Trophoblast cell (in vitro differentiated cells and primary cell): ENCODE data around the gene RAF1.
A peak's percentile ranks its signal among the peaks of the same experiment; 100 is the strongest.

Source experiments
- DNase-seq, 2 donors: peaks; one replicate each; pipeline ENCODE4 v3.0.0-alpha.2; 2016
- H2AFZ ChIP-seq: 2 replicates; pipeline ENCODE4 v1.6.1; 2013; ENCODE audit warnings: low read length, moderate library complexity, mild to moderate bottlenecking; ENCODE audit not compliant: insufficient read depth, poor library complexity
- H2AK5ac ChIP-seq: 2 replicates; pipeline ENCODE4 v1.6.1; 2013; ENCODE audit warnings: mild to moderate bottlenecking, low read length
- H2BK120ac ChIP-seq: 2 replicates; pipeline ENCODE4 v1.6.1; 2013; ENCODE audit warnings: low read length, mild to moderate bottlenecking, moderate library complexity; ENCODE audit not compliant: insufficient read depth, poor library complexity
- H2BK12ac ChIP-seq: 2 replicates; pipeline ENCODE4 v1.6.1; 2013; ENCODE audit warnings: mild to moderate bottlenecking, low read length, moderate library complexity
- H2BK5ac ChIP-seq: 2 replicates; pipeline ENCODE4 v1.6.1; 2013; ENCODE audit warnings: low read length, low read depth, moderate library complexity, mild to moderate bottlenecking; ENCODE audit not compliant: poor library complexity
- H3K14ac ChIP-seq: 2 replicates; pipeline ENCODE4 v1.6.1; 2013; ENCODE audit warnings: mild to moderate bottlenecking, low read length
- H3K18ac ChIP-seq: 2 replicates; pipeline ENCODE4 v1.6.1; 2013; ENCODE audit warnings: mild to moderate bottlenecking, low read length
- H3K23ac ChIP-seq: 2 replicates; pipeline ENCODE4 v1.6.1; 2013; ENCODE audit warnings: low read length
- H3K27ac ChIP-seq: 2 replicates; pipeline ENCODE4 v1.5.1; 2013; ENCODE audit warnings: low read depth, mild to moderate bottlenecking, inconsistent platforms, low read length, moderate library complexity
- H3K27me3 ChIP-seq: 2 replicates; pipeline ENCODE4 v1.6.1; 2013; ENCODE audit warnings: inconsistent platforms, mild to moderate bottlenecking, low read length, moderate library complexity; ENCODE audit not compliant: insufficient read depth
- H3K36me3 ChIP-seq, 2 experiments: 1 replicate in 1 of 2; 2 replicates in 1 of 2; pipeline ENCODE4 v1.6.1; 2013; ENCODE audit warnings: low read length in 2 of 2, mild to moderate bottlenecking in 2 of 2, moderate library complexity in 1 of 2; ENCODE audit not compliant: insufficient read depth in 2 of 2, control insufficient read depth in 1 of 2
- H3K4ac ChIP-seq: 2 replicates; pipeline ENCODE4 v1.6.1; 2013; ENCODE audit warnings: low read depth, mild to moderate bottlenecking, low read length, moderate library complexity
- H3K4me1 ChIP-seq, 2 experiments: 1 replicate in 1 of 2; 2 replicates in 1 of 2; pipeline ENCODE4 v1.6.1; 2013; ENCODE audit warnings: low read length in 2 of 2, mild to moderate bottlenecking in 2 of 2, moderate library complexity in 1 of 2; ENCODE audit not compliant: insufficient read depth in 2 of 2, control insufficient read depth in 1 of 2
- H3K4me2 ChIP-seq: 2 replicates; pipeline ENCODE4 v1.6.1; 2013; ENCODE audit warnings: inconsistent platforms, mild to moderate bottlenecking, low read length, moderate library complexity
- H3K4me3 ChIP-seq: 2 replicates; pipeline ENCODE4 v1.5.1; 2013; ENCODE audit warnings: mild to moderate bottlenecking, low read depth, low read length, inconsistent platforms
- H3K79me1 ChIP-seq: one replicate; pipeline ENCODE4 v1.6.1; 2013; ENCODE audit warnings: low read length
- H3K79me2 ChIP-seq: 2 replicates; pipeline ENCODE4 v1.6.1; 2013; ENCODE audit warnings: low read length, mild to moderate bottlenecking; ENCODE audit not compliant: control insufficient read depth, insufficient read depth, poor library complexity
- H3K9ac ChIP-seq: 2 replicates; pipeline ENCODE4 v1.6.1; 2013; ENCODE audit warnings: mild to moderate bottlenecking, low read length
- H3K9me3 ChIP-seq: 2 replicates; pipeline ENCODE4 v1.6.1; 2013; ENCODE audit warnings: low read depth, mild to moderate bottlenecking, control low read depth, inconsistent platforms, low read length; ENCODE audit not compliant: insufficient read depth
- H4K12ac ChIP-seq: 2 replicates; pipeline ENCODE4 v1.6.1; 2013; ENCODE audit warnings: low read depth, mild to moderate bottlenecking, low read length, moderate library complexity
- H4K8ac ChIP-seq: 2 replicates; pipeline ENCODE4 v1.6.1; 2013; ENCODE audit warnings: low read depth, mild to moderate bottlenecking, low read length, moderate library complexity
- H4K91ac ChIP-seq: one replicate; pipeline ENCODE4 v1.6.1; 2013; ENCODE audit warnings: low read depth, mild to moderate bottlenecking, low read length, moderate library complexity
- WGBS: extraction: QIAGEN DNeasy Blood & Tissue Kit; methylation state at CpG from one replicate; pipeline ENCODE4 v1.1.7; 2013; ENCODE audit warnings: missing lambda C conversion rate; ENCODE audit not compliant: insufficient read length, insufficient coverage; ENCODE audit errors: extremely low coverage; 5-methylcytosine and 5-hydroxymethylcytosine counted together

The RAF1 gene

DNA sequence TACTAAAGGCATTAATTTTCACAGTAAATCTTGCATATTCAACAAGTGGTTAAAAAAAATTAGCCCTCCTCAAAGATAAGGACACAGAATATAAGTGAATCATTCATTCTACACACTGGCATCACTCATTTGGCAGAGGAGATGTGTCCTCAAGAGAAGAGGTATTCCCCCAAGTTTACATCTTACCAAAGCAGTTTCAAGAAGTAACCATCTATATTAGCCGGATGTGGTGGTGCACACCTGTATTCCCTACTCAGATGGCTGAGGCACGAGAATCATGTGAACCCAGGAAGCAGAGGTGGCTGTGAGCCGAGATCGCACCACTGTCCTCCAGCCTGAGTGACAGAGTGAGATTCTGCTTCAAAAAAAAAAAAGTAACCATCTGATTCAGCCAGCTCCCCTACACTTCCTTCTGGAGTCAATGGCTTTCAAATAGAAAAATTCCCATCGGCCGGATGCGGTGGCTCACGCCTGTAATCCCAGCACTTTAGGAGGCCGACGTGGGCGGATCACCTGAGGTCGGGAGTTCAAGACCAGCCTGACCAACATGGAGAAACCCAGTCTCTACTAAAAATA, 15.4 kb downstream of the RAF1 start:
- peaks cover 0 to 3% of the 10 kb centered on the region in 2 experiments for H3K4me1 ChIP-seq
- peaks cover 11% of the 10 kb centered on the region for H3K79me2 ChIP-seq
- no peak overlapping the region for H3K18ac ChIP-seq
- H3K23ac ChIP-seq = no peak overlapping the region
- no peak overlapping the region for H2BK120ac ChIP-seq
- no peak overlapping the region for H2BK12ac ChIP-seq
- H2AK5ac ChIP-seq = no peak overlapping the region
- no peak overlapping the region for H3K27ac ChIP-seq
- DNase-seq = no peak
- H3K4me2 ChIP-seq = no peak overlapping the region
- H2BK5ac ChIP-seq = no peak overlapping the region
- H3K79me1 ChIP-seq = no peaks in the 10 kb centered on the region
- H3K9ac ChIP-seq = no peak overlapping the region
- H3K14ac ChIP-seq = no peak overlapping the region
- no peak overlapping the region for H3K4ac ChIP-seq
- H4K8ac ChIP-seq = no peak overlapping the region
- no CpG with 5 or more reads among the region's 12 CpGs for WGBS
- H3K27me3 ChIP-seq = no peaks in the 10 kb centered on the region
- H4K12ac ChIP-seq = no peak overlapping the region
- no peak overlapping the region for H2AFZ ChIP-seq
- H3K9me3 ChIP-seq = no peaks in the 10 kb centered on the region
- no peak overlapping the region for H4K91ac ChIP-seq
- H3K4me3 ChIP-seq = no peak overlapping the region
- no peaks in the 10 kb centered on the region for H3K36me3 ChIP-seq

DNA sequence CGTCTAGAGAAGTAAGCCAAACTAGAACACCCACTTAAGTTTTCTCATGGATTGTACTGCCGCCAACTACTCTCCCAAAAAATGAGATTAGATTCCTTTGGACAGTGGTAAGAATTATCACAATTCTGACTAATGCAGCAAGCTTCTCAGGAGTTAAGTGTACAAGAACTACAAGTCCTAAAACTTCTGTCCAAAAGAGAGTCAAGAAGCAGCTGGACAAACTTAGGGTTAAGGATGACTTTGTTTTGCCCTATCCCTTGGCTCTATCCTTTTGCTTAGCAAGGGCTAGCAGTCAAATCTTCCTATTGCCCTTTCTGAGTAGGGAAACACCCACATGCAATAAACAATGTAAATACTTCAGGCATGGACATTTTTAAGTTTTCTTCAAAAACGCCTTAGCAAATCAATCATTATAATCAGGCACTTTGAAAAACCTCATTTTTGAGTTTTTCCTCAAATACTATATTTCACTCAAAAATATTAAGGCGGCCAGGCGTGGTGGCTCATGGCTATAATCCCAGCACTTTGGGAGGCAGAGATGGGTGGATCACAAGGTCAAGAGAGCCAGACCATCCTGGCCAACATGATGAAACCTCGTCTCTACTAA, 19.5 kb downstream of the RAF1 start:
- no peak overlapping the region for H2BK12ac ChIP-seq
- H3K4me1 ChIP-seq = peaks cover 3 to 6% of the 10 kb centered on the region in 2 experiments
- no peak overlapping the region for H3K4me2 ChIP-seq
- no peak overlapping the region for H2BK5ac ChIP-seq
- no peaks in the 10 kb centered on the region for H3K79me1 ChIP-seq
- H2AK5ac ChIP-seq = no peak overlapping the region
- no peak overlapping the region for H3K27ac ChIP-seq
- H3K14ac ChIP-seq = no peak overlapping the region
- H3K4ac ChIP-seq = peak overlapping the region; percentile 21
- no peaks in the 10 kb centered on the region for H3K36me3 ChIP-seq
- H3K27me3 ChIP-seq = no peaks in the 10 kb centered on the region
- H4K8ac ChIP-seq = no peak overlapping the region
- no peak overlapping the region for H3K23ac ChIP-seq
- H4K91ac ChIP-seq = no peak overlapping the region
- H3K9me3 ChIP-seq = no peaks in the 10 kb centered on the region
- H4K12ac ChIP-seq = no peak overlapping the region
- H2BK120ac ChIP-seq = no peak overlapping the region
- WGBS = no CpG with 5 or more reads among the region's 6 CpGs
- H3K4me3 ChIP-seq = no peak overlapping the region
- no peak overlapping the region for H3K9ac ChIP-seq
- H3K79me2 ChIP-seq = peaks cover 11% of the 10 kb centered on the region
- no peak overlapping the region for H3K18ac ChIP-seq
- DNase-seq = peak in 1 of 2 donors; percentile 60
- H2AFZ ChIP-seq = no peak overlapping the region

DNA sequence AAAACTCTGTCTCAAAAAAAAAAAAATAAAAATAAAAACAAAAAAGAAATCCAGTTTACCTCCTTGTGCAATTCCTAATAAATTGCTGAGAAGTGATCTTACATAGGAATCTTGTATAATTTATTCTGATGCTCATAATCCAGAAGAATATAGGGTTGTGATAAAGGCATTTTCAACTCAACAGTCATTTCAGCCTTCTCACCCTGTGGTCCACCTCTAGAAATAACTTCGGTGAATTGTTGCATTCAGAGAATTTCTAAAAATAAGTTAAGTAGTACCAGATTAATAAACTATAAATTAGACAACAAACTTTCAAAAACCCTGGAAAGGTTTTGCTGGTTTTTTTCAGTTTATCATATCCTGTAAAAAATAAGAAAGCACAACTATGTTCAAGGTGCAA, 20.2 kb downstream of the RAF1 start:
- Histone ChIP-seq H3K18ac (no peak overlapping the region), H3K4me1 (peaks cover 3 to 6% of the 10 kb centered on the region in 2 experiments), H3K9me3 (no peaks in the 10 kb centered on the region), H3K79me1 (no peaks in the 10 kb centered on the region), H3K4ac (no peak overlapping the region), H4K8ac (no peak overlapping the region), H3K23ac (no peak overlapping the region), H2BK120ac (no peak overlapping the region), H3K4me2 (no peak overlapping the region), H3K9ac (no peak overlapping the region), H3K27me3 (no peaks in the 10 kb centered on the region), H2AFZ (no peak overlapping the region), H4K12ac (no peak overlapping the region), H2BK12ac (no peak overlapping the region), H3K14ac (no peak overlapping the region), H2AK5ac (no peak overlapping the region), H3K36me3 (no peaks in the 10 kb centered on the region), H3K4me3 (no peak overlapping the region), H2BK5ac (no peak overlapping the region), H4K91ac (no peak overlapping the region), H3K27ac (no peak overlapping the region), H3K79me2 (peaks cover 11% of the 10 kb centered on the region)
- WGBS = no CpG with 5 or more reads among the region's 1 CpG
- DNase-seq = no peak

DNA sequence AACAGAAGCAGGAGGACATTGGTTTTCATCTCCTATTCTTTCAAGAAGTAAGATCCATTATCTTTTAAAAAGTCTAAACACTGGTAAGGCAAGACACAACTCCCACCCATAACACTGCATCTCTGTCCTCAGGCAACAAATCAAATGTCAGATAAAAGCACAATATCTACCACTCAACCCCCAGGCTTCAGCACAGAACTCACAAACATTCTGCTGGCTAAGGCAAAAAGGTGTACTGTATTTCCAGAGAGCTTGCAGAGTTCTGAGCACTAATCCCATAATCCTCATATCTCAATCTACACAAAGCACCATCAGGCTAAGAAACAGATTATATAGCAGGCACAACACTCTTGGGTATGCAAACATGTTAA, 20.9 kb downstream of the RAF1 start:
- Histone ChIP-seq H3K4ac (no peak overlapping the region), H3K36me3 (no peaks in the 10 kb centered on the region), H3K4me3 (no peak overlapping the region), H3K79me2 (peaks cover 9% of the 10 kb centered on the region), H3K18ac (no peak overlapping the region), H2BK120ac (no peak overlapping the region), H2AFZ (no peak overlapping the region), H4K91ac (no peak overlapping the region), H3K23ac (no peak overlapping the region), H3K27me3 (no peaks in the 10 kb centered on the region), H2BK5ac (no peak overlapping the region), H3K9ac (no peak overlapping the region), H2BK12ac (no peak overlapping the region), H3K4me2 (no peak overlapping the region), H2AK5ac (no peak overlapping the region), H3K9me3 (no peaks in the 10 kb centered on the region), H4K8ac (no peak overlapping the region), H3K14ac (no peak overlapping the region), H4K12ac (no peak overlapping the region), H3K27ac (no peak overlapping the region), H3K4me1 (peaks cover 3 to 6% of the 10 kb centered on the region in 2 experiments), H3K79me1 (no peaks in the 10 kb centered on the region)
- no peak for DNase-seq
